Activated CD8-positive, alpha-beta memory T cell treated with anti-CD3 and anti-CD28 coated beads for 36 hours (primary cell): ENCODE results near the gene IST1. TPM values are rescaled to one million over a fixed set of nuclear protein-coding genes. Genes with fewer than 3 reads are reported as not detected.
"Not testable (repeated sequence)": the region's sequence is repeated elsewhere in the genome, so short reads cannot be mapped to it uniquely, and the experiment has no call there.

Experiments used
- CTCF ChIA-PET: fragments of 350-600 bp; sonication (Branson Sonifier 250); formaldehyde crosslinking; loops from one replicate; lab custom pipeline; 2021; ENCODE audit warnings: antibody characterized with exemption; lab: Charles Lee
- POLR2A ChIA-PET: fragments of 350-600 bp; sonication (Branson Sonifier 250); formaldehyde crosslinking; loops from one replicate; lab custom pipeline; 2021; ENCODE audit warnings: antibody characterized with exemption; lab: Charles Lee
- total RNA-seq, 2 experiments: library from RNA; stranded (reverse); gene quantifications; one replicate each; pipeline ENCODE4 v1.2.3, GENCODE V29; 2021

IST1 gene
- total RNA-seq, 2 experiments from 2014 or later, result 152 to 153 TPM

DNA sequence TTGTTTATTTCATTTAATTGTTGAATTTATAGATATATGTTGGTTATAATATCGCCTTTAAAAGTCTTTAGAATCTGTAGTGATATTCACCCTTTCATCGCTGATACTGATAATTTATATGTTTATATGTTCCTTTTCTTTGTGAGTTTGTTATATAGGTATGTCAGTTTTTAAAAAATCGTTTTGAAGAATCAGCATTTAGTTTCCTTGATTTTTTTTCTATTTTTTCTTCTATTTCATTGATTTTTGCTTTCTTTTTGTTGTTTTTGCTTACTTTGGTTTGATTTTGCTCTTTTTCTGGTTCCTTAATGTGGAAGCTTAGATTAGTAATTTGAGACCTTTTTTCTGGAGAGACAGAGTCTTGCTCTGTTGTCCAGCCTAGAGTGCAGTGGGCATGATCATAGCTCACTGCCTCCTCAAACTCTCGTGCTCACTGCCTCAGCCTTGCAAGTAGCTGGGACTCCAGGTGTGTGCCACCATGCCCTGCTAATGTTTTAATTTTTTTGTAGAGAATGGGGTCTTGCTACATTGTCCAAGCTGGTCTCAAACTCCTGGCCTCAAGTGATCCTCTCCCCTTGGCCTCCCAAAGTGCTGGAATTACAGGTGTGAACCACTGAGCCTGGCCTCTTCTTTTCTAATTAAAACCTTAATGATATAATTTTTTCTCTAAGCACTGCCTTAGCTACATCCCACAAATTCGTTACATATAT is 7.5 kb downstream of the IST1 start:
- CTCF ChIA-PET, result no interaction called here
- POLR2A ChIA-PET, result no interaction called here

- POLR2A ChIA-PET, result no interaction called here
- CTCF ChIA-PET, result no interaction called here
Measured at GRCh38 chr16:71903608-71904007, 8.3 kb downstream of the IST1 start.

DNA sequence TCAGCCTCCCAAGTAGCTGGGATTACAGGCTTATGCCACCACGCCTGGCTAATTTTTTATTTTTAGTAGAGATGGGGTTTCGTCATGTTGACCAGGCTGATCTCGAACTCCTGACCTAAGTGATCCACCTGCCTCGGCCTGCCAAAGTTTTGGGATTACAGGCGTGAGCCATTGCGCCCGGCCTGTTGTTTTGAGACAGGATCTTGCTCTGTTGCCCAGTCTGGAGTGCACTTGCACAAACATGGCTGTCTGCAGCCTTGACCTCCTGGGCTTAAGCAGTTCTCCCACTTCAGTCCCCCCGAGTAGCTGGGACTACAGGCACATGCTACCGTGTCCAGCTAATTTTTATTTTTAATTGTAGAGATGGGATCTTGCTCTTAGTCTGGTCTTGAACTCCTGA is 8.9 kb downstream of the IST1 start:
- CTCF ChIA-PET, result no interaction called here
- POLR2A ChIA-PET, result no interaction called here

DNA sequence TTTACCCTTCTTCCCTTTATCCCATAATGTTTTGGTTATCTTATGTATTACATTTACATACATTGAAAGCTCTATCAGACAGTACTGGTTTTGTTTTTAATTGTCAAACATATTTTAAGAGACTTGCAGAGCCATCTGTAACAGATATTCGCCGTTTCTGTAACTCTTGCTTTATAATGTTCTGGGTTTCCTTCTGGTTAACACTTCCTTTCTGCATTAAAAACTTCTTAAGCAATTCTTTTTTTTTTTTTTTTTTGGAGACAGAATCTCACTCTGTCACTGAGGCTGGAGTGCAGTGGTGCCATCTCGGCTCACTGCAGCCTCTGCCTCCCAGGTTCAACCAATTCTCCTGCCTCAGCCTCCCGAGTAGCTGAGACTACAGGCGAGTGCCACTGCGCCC is 10.4 kb downstream of the IST1 start:
- POLR2A ChIA-PET, result not testable (repeated sequence)

DNA sequence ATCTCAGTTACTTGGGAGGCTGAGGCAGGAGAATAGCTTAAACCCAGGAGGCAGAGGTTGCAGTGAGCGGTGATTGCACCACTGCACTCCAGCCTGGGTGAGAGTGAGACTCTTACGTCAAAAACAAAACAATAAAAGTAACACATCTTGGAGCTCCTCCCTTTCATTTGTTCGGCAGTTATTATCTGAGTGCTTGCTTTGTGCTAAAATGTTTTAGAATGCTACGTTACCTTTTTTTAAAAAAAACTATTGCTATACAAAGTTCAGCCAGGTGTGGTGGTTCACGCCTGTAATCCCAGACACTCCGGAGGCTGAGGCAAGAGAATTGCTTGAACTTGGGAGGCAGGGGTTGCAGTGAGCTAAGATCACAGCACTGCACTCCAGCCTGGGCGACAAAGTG is 15.8 kb downstream of the IST1 start:
- ChIA-PET POLR2A (no interaction called here), CTCF (no interaction called here)

More for the DNA sequence above, 10.4 kb downstream of the IST1 start:
- CTCF ChIA-PET, result interaction anchor here (0.7 kb wide), 1 partner anchor 330 kb away, joined by 4 read pairs; no protein-coding TSS in a partner anchor

- CTCF ChIA-PET, result no interaction called here
- POLR2A ChIA-PET, result no interaction called here
Measured at GRCh38 chr16:71912534-71913275, 17.4 kb downstream of the IST1 start.

DNA sequence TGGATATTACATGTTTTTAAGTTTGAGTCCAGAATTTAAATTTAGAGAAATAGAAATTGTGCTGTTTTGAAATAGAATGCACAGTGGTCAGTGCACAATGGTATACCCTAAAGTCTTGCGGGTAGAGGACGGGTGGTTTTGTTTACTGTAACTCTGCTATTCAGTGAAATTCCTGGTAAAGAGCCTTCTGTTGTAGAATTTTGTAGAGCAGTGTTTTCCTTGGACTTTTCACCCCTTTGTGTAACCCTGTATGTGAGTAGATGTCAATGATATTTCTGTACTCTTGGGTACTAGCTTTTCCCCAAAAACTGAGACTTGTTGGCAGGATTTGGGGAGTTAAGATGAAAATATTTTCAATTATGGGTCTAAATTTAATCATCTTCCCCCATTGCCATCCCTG is 19.5 kb downstream of the IST1 start:
- CTCF ChIA-PET, result no interaction called here
- POLR2A ChIA-PET, result no interaction called here

- POLR2A ChIA-PET, result no interaction called here
- CTCF ChIA-PET, result no interaction called here
Measured at GRCh38 chr16:71915350-71915749, 20.0 kb downstream of the IST1 start.

GRCh38 chr16:71916397-71916920 is 21.1 kb downstream of the IST1 start:
- ChIA-PET CTCF (interaction anchor here (0.9 to 1.1 kb wide), 2 partner anchors 45 to 112 kb away, joined by 3 read pairs; no protein-coding TSS in a partner anchor), POLR2A (interaction anchor here (0.6 kb wide), 1 partner anchor 216 kb away, joined by 8 read pairs; no protein-coding TSS in a partner anchor)

DNA sequence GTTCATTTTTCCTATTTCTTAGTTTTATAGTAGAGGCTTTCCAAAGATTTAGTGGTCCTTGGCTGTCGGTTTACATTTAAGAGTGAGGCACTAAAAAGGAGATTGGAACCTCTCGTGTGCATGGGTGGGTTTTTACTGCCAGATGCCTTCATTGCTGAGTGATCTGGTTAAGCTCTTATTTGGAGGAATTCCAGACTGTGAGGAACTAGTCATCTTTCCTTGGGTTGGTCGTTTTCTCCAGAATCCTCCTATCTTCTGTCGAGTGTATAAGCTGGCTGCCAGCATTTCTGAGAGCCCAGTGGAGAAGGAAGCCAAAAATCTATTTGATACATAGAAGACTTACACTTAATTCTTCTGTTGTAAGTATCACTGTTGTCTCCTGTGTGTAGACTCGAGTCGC is 22.6 kb downstream of the IST1 start:
- POLR2A ChIA-PET, result no interaction called here
- CTCF ChIA-PET, result interaction anchor here (0.7 kb wide), 1 partner anchor 308 kb away, joined by 3 read pairs; no protein-coding TSS in a partner anchor

- POLR2A ChIA-PET, result no interaction called here
- CTCF ChIA-PET, result no interaction called here
Measured at GRCh38 chr16:71919035-71919434, 23.7 kb downstream of the IST1 start.

DNA sequence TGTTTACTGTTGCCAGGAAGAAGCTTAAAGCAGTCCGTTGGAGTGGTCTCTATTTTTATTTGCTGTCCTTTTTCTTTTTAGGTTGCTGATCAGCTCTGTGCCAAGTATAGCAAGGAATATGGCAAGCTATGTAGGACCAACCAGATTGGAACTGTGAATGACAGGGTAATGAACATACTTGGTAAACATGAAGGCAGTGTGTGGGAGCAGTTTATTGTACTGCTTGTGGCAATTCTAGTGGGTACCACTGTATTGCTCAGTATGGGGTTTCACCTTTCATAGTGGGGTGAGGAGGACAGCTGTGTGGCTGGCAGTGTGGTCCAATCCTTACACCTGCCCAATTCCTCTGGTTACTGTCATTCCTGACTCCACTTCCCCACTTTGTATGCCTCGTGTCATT is 25.3 kb downstream of the IST1 start:
- CTCF ChIA-PET, result no interaction called here
- POLR2A ChIA-PET, result no interaction called here

DNA sequence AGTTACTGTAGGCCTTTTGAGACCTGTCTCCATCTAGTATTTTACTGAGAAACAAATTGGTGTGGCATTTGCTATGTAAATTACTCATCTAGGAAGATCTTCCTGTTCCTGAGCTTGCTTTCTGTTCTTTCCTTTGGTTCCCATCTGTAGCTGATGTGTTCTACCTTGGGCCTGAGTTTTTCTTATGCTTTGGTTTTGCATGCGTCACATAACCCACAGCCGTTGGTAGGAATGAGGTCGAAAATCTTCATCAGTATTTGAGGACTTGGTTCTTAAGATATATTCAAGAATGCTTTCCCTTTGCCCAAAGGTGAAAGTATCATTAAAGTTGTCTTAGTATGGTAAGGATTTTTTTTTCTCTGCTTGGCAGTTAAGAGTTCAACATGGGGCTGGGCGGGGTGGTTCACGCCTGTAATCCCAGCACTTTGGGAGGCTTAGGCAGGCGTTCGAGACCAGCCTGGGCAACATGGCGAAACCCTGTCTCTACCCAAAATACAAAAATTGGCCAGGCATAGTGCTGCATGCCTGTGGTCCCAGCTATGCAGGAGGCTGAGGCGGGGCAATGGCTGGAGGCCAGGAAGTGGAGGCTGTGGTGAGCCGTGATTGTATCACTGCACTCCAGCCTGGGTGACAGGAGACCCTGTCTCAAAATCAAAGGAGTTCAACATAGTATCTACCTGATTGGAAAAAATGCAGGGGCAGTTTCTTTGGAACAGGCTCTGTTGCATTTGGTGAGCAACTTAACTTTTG is 28.8 kb downstream of the IST1 start:
- ChIA-PET CTCF (interaction anchor here (0.5 to 0.7 kb wide), 3 partner anchors 28 to 117 kb away, joined by 4 read pairs; no protein-coding TSS in a partner anchor), POLR2A (no interaction called here)

DNA sequence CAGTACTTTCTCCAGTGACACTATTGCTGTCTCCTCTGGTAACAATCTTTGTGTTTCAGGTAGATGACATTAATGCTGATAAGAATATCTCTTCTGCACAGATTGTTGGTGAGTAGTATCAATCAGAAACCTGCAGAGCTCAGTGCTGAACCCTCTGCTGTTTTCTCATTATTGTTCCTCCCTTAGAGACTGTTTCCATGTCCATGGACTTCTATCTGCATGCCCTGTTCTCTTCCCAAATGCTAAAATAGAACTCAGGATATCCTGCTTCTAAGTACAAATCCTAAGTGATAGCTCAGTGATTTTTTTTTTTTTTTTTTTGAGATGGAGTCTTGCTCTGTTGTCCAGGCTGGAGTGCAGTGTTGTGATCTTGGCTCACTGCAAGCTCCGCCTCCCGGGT is 29.4 kb downstream of the IST1 start:
- CTCF ChIA-PET, result interaction anchor here (0.6 to 0.7 kb wide), 2 partner anchors 74 to 117 kb away, joined by 4 read pairs; no protein-coding TSS in a partner anchor
- POLR2A ChIA-PET, result no interaction called here

GRCh38 chr16:71927383-71927782 is 32.1 kb downstream of the IST1 start:
- ChIA-PET CTCF (interaction anchor here (0.8 kb wide), 1 partner anchor 21 kb away, joined by 3 read pairs; no protein-coding TSS in a partner anchor), POLR2A (interaction anchor here (0.5 to 0.7 kb wide), 2 partner anchors 28 to 45 kb away, joined by 5 to 8 read pairs; no protein-coding TSS in a partner anchor)

DNA sequence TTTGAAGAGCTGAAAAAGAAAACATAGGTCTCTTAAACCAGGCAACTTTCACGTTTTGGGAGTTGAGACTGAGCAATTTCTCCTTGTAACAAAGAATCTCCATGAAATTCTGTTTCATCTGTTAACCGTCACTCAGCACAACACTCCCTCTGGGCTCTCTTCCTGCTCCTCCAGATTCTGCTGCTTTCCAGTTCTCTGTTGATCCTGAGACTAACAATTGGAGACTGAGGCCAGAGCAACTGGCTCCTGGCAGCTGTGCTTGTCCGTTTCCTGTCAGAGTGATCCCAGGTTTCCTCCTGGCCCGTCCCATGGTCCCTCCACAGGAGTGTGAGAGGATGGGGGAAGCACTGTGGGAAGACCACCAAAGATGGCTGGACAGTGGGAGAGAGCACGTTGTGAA is 32.5 kb downstream of the IST1 start:
- POLR2A ChIA-PET, result interaction anchor here (0.7 kb wide), 1 partner anchor 45 kb away, joined by 8 read pairs; no protein-coding TSS in a partner anchor
- CTCF ChIA-PET, result interaction anchor here (0.8 kb wide), 1 partner anchor 21 kb away, joined by 3 read pairs; no protein-coding TSS in a partner anchor

GRCh38 chr16:71929048-71929447 is 33.7 kb downstream of the IST1 start:
- ChIA-PET POLR2A (no interaction called here), CTCF (interaction anchor here (0.7 to 0.8 kb wide), 2 partner anchors 33 to 343 kb away, joined by 3 read pairs; no protein-coding TSS in a partner anchor)

DNA sequence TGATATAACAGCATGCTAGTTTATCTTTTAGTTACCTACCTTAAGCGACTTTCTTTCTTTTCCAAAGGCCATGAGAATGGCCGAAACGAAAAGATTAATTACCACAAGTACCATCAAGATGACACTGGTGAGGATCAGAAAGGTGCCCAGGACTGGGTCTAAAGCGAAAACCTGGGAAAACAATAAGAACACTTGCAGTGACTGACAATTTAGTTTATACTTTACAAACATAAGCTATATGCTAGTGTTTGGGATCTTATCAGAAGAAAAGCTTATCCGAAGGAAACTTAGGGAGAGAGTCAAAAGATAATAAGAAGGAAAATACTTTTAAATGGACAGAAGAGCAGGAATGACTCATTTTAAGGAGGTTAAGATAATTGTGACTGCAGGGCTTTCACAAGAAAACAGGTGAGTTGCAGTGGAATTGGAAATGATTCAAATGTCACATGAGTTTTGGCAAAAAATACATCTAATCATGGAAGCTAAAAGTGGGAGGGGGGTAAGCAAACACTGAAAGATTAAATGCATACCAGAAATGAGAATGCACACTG is 34.8 kb downstream of the IST1 start:
- ChIA-PET CTCF (interaction anchor here (1.5 kb wide), 1 partner anchor 31 kb away, joined by 4 read pairs; no protein-coding TSS in a partner anchor), POLR2A (interaction anchor here (0.5 to 0.9 kb wide), 2 partner anchors 8 to 30 kb away, joined by 4 to 7 read pairs; no protein-coding TSS in a partner anchor)

GRCh38 chr16:71931001-71931400 is 35.7 kb downstream of the IST1 start:
- CTCF ChIA-PET, result interaction anchor here (1.5 kb wide), 1 partner anchor 30 kb away, joined by 4 read pairs; no protein-coding TSS in a partner anchor
- POLR2A ChIA-PET, result no interaction called here
